ENCODE data around the gene PUDP. TPM values are rescaled to one million over a fixed set of nuclear protein-coding genes. Genes with fewer than 3 reads are reported as not detected.
"Not testable (repeated sequence)": the region's sequence is repeated elsewhere in the genome, so short reads cannot be mapped to it uniquely, and the experiment has no call there.

PUDP gene
- total and polyA plus RNA-seq, 4 donors: 4.8 to 18.7 (median 7.6) TPM

- no peaks in the 10 kb centered on the region for H3K4me1 ChIP-seq (ENCODE audit: control insufficient read depth in 1 of 2, insufficient read depth in 2 of 2, low read length in 2 of 2)
- H3K4me3 ChIP-seq (ENCODE audit: low read length in 2 of 2): no peak overlapping the region
- DNase-seq (no peak), ATAC-seq (ENCODE audit: low FRiP score) (no peak)
- H3K9me3 ChIP-seq (ENCODE audit: control insufficient read depth, low read length): no peaks in the 10 kb centered on the region
- intact Hi-C loops (cut with DNase I): no loop called here
- H3K27ac ChIP-seq (ENCODE audit: low read depth in 1 of 2, low read length in 2 of 2): no peak overlapping the region
- H3K36me3 ChIP-seq (ENCODE audit: control insufficient read depth in 1 of 2, insufficient read depth in 2 of 2, low read length in 1 of 2): peaks cover 2 to 3% of the 10 kb centered on the region in 2 donors
- H3K27me3 ChIP-seq (ENCODE audit: control insufficient read depth in 1 of 2, insufficient read depth in 2 of 2, low read length in 1 of 2): no peaks in the 10 kb centered on the region
- 85 to 88% methylated on average over 14 of the region's 14 CpGs for WGBS, 2 donors
Observed at GRCh38 chrX:7054219-7055216, 93.4 kb downstream of the PUDP start.

GRCh38 chrX:7052541-7052940 is 95.4 kb downstream of the PUDP start:
- peaks cover 2% of the 10 kb centered on the region in 2 donors for H3K36me3 ChIP-seq (ENCODE audit: control insufficient read depth in 1 of 2, insufficient read depth in 2 of 2, low read length in 1 of 2)
- intact Hi-C loops (cut with DNase I): no loop called here
- WGBS, 2 donors: 97 to 100% methylated on average over 6 of the region's 6 CpGs
- no peak overlapping the region for H3K4me3 ChIP-seq (ENCODE audit: low read length in 2 of 2)
- DNase-seq: no peak
- H3K9me3 ChIP-seq (ENCODE audit: control insufficient read depth, low read length): no peaks in the 10 kb centered on the region
- ATAC-seq (ENCODE audit: low FRiP score): no peak
- H3K27ac ChIP-seq (ENCODE audit: low read depth in 1 of 2, low read length in 2 of 2): no peak overlapping the region
- H3K27me3 ChIP-seq (ENCODE audit: control insufficient read depth in 1 of 2, insufficient read depth in 2 of 2, low read length in 1 of 2): no peaks in the 10 kb centered on the region
- no peaks in the 10 kb centered on the region for H3K4me1 ChIP-seq (ENCODE audit: control insufficient read depth in 1 of 2, insufficient read depth in 2 of 2, low read length in 2 of 2)

- Histone ChIP-seq H3K27me3 (ENCODE audit: control insufficient read depth in 1 of 2, insufficient read depth in 2 of 2, low read length in 1 of 2) (no peaks in the 10 kb centered on the region), H3K27ac (ENCODE audit: low read depth in 1 of 2, low read length in 2 of 2) (no peak overlapping the region), H3K36me3 (ENCODE audit: control insufficient read depth in 1 of 2, insufficient read depth in 2 of 2, low read length in 1 of 2) (peaks cover 2% of the 10 kb centered on the region in 2 donors), H3K4me3 (ENCODE audit: low read length in 2 of 2) (no peak overlapping the region), H3K9me3 (ENCODE audit: control insufficient read depth, low read length) (no peaks in the 10 kb centered on the region), H3K4me1 (ENCODE audit: control insufficient read depth in 1 of 2, insufficient read depth in 2 of 2, low read length in 2 of 2) (peaks cover 0 to 2% of the 10 kb centered on the region in 2 donors)
- ATAC-seq (ENCODE audit: low FRiP score) (no peak), DNase-seq (no peak)
- intact Hi-C loops (cut with DNase I): no loop called here
- whole genome bisulfite sequencing, 2 donors: 80% methylated on average over 11 of the region's 11 CpGs
Observed at GRCh38 chrX:7050271-7050670, 97.7 kb downstream of the PUDP start.

GRCh38 chrX:7047951-7048350 is 100.0 kb downstream of the PUDP start:
- no peaks in the 10 kb centered on the region for H3K27me3 ChIP-seq (ENCODE audit: control insufficient read depth in 1 of 2, insufficient read depth in 2 of 2, low read length in 1 of 2)
- peaks cover 0 to 2% of the 10 kb centered on the region in 2 donors for H3K4me1 ChIP-seq (ENCODE audit: control insufficient read depth in 1 of 2, insufficient read depth in 2 of 2, low read length in 2 of 2)
- H3K36me3 ChIP-seq (ENCODE audit: control insufficient read depth in 1 of 2, insufficient read depth in 2 of 2, low read length in 1 of 2): peaks cover 0 to 2% of the 10 kb centered on the region in 2 donors
- no peak overlapping the region for H3K4me3 ChIP-seq (ENCODE audit: low read length in 2 of 2)
- 92 to 95% methylated on average over 4 of the region's 4 CpGs for WGBS, 2 donors
- DNase-seq: no peak
- no peak overlapping the region for H3K27ac ChIP-seq (ENCODE audit: low read depth in 1 of 2, low read length in 2 of 2)
- intact Hi-C loops (cut with DNase I): no loop called here
- no peak for ATAC-seq (ENCODE audit: low FRiP score)
- no peaks in the 10 kb centered on the region for H3K9me3 ChIP-seq (ENCODE audit: control insufficient read depth, low read length)

GRCh38 chrX:7045238-7045955 is 102.6 kb downstream of the PUDP start:
- H3K4me1 ChIP-seq (ENCODE audit: control insufficient read depth in 1 of 2, insufficient read depth in 2 of 2, low read length in 2 of 2): peaks cover 0 to 2% of the 10 kb centered on the region in 2 donors
- no peaks in the 10 kb centered on the region for H3K9me3 ChIP-seq (ENCODE audit: control insufficient read depth, low read length)
- DNase-seq: no peak
- no peak for ATAC-seq (ENCODE audit: low FRiP score)
- WGBS, 2 donors: 78 to 84% methylated on average over 4 of the region's 4 CpGs
- H3K27ac ChIP-seq (ENCODE audit: low read depth in 1 of 2, low read length in 2 of 2): no peak overlapping the region
- H3K4me3 ChIP-seq (ENCODE audit: low read length in 2 of 2): no peak overlapping the region
- intact Hi-C loops (cut with DNase I): no loop called here
- H3K36me3 ChIP-seq (ENCODE audit: control insufficient read depth in 1 of 2, insufficient read depth in 2 of 2, low read length in 1 of 2): peaks cover 0 to under 1% of the 10 kb centered on the region in 2 donors
- H3K27me3 ChIP-seq (ENCODE audit: control insufficient read depth in 1 of 2, insufficient read depth in 2 of 2, low read length in 1 of 2): no peaks in the 10 kb centered on the region

GRCh38 chrX:7043796-7044433 is 104.0 kb downstream of the PUDP start:
- WGBS, 2 donors: 32 to 36% methylated on average over 3 of the region's 3 CpGs
- intact Hi-C loops (cut with DNase I): not testable (repeated sequence)

GRCh38 chrX:7028246-7028645 is 119.7 kb downstream of the PUDP start:
- H3K27ac ChIP-seq (ENCODE audit: low read depth in 1 of 2, low read length in 2 of 2): no peak overlapping the region
- no peaks in the 10 kb centered on the region for H3K4me1 ChIP-seq (ENCODE audit: control insufficient read depth in 1 of 2, insufficient read depth in 2 of 2, low read length in 2 of 2)
- intact Hi-C loops (cut with DNase I): loop anchor here in 1 of 2 donors (10.0 kb wide), 1 partner anchor 647 kb away; no protein-coding TSS in a partner anchor
- no peaks in the 10 kb centered on the region for H3K27me3 ChIP-seq (ENCODE audit: control insufficient read depth in 1 of 2, insufficient read depth in 2 of 2, low read length in 1 of 2)
- no peaks in the 10 kb centered on the region for H3K36me3 ChIP-seq (ENCODE audit: control insufficient read depth in 1 of 2, insufficient read depth in 2 of 2, low read length in 1 of 2)
- no peak overlapping the region for H3K4me3 ChIP-seq (ENCODE audit: low read length in 2 of 2)
- no peak for ATAC-seq (ENCODE audit: low FRiP score)
- no peak for DNase-seq
- WGBS, 2 donors: 42 to 51% methylated on average over 5 of the region's 5 CpGs
- no peaks in the 10 kb centered on the region for H3K9me3 ChIP-seq (ENCODE audit: control insufficient read depth, low read length)

More at GRCh38 chrX:7043796-7044433, 104.0 kb downstream of the PUDP start:
- H3K27ac ChIP-seq (ENCODE audit: low read depth in 1 of 2, low read length in 2 of 2); ATAC-seq (ENCODE audit: low FRiP score); DNase-seq; H3K4me1 ChIP-seq (ENCODE audit: control insufficient read depth in 1 of 2, insufficient read depth in 2 of 2, low read length in 2 of 2); H3K9me3 ChIP-seq (ENCODE audit: control insufficient read depth, low read length); H3K4me3 ChIP-seq (ENCODE audit: low read length in 2 of 2); H3K27me3 ChIP-seq (ENCODE audit: control insufficient read depth in 1 of 2, insufficient read depth in 2 of 2, low read length in 1 of 2); H3K36me3 ChIP-seq (ENCODE audit: control insufficient read depth in 1 of 2, insufficient read depth in 2 of 2, low read length in 1 of 2): not testable (repeated sequence)

GRCh38 chrX:7027071-7027470 is 120.9 kb downstream of the PUDP start:
- ATAC-seq (ENCODE audit: low FRiP score): no peak
- no peaks in the 10 kb centered on the region for H3K36me3 ChIP-seq (ENCODE audit: control insufficient read depth in 1 of 2, insufficient read depth in 2 of 2, low read length in 1 of 2)
- H3K4me1 ChIP-seq (ENCODE audit: control insufficient read depth in 1 of 2, insufficient read depth in 2 of 2, low read length in 2 of 2): no peaks in the 10 kb centered on the region
- no peaks in the 10 kb centered on the region for H3K9me3 ChIP-seq (ENCODE audit: control insufficient read depth, low read length)
- H3K4me3 ChIP-seq (ENCODE audit: low read length in 2 of 2): no peak overlapping the region
- intact Hi-C loops (cut with DNase I): loop anchor here in 1 of 2 donors (10.0 kb wide), 1 partner anchor 648 kb away; no protein-coding TSS in a partner anchor
- no peak for DNase-seq
- no peak overlapping the region for H3K27ac ChIP-seq (ENCODE audit: low read depth in 1 of 2, low read length in 2 of 2)
- H3K27me3 ChIP-seq (ENCODE audit: control insufficient read depth in 1 of 2, insufficient read depth in 2 of 2, low read length in 1 of 2): no peaks in the 10 kb centered on the region
- 85 to 90% methylated on average over 8 of the region's 8 CpGs for WGBS, 2 donors

Data from aorta (tissue), 5 donors.